IMR-90 (cell line): ENCODE data around the gene GRIK1.

Experiments used
- MXI1 ChIP-seq: IDR thresholded peaks from 2 replicates; pipeline ENCODE4 v1.6.1; 2012; ENCODE audit warnings: low read depth, mild to moderate bottlenecking, low read length, moderate library complexity, borderline replicate concordance
- TF ChIP-seq, protein P1 (sequence below): conservative IDR thresholded peaks from 2 replicates; pipeline ENCODE4 v1.5.1; 2012; ENCODE audit warnings: mild to moderate bottlenecking, low read depth, low read length, improper control_type of control experiment
- TF ChIP-seq, protein P2 (sequence below): fragments of 150-350 bp; IDR thresholded peaks from 2 replicates; pipeline ENCODE4 v1.6.1; 2017; ENCODE audit warnings: mild to moderate bottlenecking, antibody characterized with exemption, low read length, low read depth

DNA sequence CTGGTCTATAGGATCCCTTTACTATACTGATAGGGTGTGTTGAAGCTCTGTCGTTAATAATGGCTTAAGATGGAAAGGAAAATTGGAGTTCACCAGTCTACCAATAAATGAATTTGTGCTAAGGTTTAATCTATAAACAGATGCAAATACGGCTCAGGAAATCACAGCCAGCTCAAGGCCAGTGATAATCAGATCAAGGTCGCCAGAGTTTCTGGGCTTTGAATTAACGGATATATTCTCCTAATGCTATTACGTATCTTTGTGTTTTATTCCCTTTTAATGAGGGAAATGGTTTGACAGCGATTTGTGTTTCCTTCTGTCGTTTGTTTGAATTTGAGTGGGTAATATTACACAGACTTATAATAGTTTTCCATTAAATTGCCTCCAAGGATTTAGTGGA, 361.5 kb downstream of the GRIK1 start:
- TF ChIP-seq, protein P1, sequence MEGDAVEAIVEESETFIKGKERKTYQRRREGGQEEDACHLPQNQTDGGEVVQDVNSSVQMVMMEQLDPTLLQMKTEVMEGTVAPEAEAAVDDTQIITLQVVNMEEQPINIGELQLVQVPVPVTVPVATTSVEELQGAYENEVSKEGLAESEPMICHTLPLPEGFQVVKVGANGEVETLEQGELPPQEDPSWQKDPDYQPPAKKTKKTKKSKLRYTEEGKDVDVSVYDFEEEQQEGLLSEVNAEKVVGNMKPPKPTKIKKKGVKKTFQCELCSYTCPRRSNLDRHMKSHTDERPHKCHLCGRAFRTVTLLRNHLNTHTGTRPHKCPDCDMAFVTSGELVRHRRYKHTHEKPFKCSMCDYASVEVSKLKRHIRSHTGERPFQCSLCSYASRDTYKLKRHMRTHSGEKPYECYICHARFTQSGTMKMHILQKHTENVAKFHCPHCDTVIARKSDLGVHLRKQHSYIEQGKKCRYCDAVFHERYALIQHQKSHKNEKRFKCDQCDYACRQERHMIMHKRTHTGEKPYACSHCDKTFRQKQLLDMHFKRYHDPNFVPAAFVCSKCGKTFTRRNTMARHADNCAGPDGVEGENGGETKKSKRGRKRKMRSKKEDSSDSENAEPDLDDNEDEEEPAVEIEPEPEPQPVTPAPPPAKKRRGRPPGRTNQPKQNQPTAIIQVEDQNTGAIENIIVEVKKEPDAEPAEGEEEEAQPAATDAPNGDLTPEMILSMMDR, result no peak
- TF ChIP-seq, protein P2, sequence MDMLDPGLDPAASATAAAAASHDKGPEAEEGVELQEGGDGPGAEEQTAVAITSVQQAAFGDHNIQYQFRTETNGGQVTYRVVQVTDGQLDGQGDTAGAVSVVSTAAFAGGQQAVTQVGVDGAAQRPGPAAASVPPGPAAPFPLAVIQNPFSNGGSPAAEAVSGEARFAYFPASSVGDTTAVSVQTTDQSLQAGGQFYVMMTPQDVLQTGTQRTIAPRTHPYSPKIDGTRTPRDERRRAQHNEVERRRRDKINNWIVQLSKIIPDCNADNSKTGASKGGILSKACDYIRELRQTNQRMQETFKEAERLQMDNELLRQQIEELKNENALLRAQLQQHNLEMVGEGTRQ, result no peak
- TF ChIP-seq MXI1, result no peak
